ENCODE results near the gene MYOZ2.
"Not testable (repeated sequence)": the region's sequence is repeated elsewhere in the genome, so short reads cannot be mapped to it uniquely, and the experiment has no call there.

Gene MYOZ2

GRCh38 chr4:119130365-119131065 is 5.1 kb upstream of the MYOZ2 start:
- DNase-seq: no peak

GRCh38 chr4:119131164-119131563 is 4.5 kb upstream of the MYOZ2 start:
- no peak for DNase-seq

- no peak for DNase-seq
These were observed 3.3 kb upstream of the MYOZ2 start for GRCh38 chr4:119132306-119132705.

DNA sequence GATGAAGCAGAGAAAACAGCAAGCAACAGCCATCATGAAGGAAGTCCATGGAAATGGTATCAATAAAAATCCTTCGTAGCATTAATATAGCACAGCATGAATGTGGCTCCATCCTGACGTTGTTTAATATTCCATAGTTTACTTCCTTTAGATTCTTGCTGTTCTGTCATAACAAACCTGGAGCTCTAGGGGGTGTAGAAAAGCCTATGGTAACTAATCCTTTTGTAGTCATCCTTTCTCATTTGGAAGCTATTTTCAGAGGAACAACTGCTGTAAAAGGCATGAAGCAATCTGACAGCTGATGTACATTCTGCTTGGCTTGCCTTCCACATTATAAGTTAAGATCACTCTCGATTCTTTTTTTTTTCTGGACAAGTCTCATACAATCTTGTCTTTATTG is 914 bp downstream of the MYOZ2 start:
- DNase-seq: no peak

DNA sequence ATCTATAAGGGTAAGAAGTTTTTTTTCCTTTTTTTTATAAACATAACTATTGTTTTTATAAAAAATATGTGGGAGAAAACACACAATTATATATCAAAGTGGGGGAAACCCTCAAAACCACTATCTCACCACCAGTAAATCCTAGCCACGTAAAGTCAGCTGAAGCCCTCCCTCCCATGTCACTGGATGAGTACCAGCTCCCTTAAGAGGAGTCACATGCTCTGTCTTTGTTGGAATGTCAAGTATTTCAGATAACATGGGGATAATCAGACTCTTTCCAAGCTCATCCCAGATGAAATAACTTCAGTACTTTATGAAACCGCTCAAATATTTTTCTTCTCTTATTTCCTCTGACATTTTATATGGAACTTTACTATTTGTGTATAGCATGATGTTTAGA is 2.4 kb downstream of the MYOZ2 start:
- DNase-seq: no peak

DNA sequence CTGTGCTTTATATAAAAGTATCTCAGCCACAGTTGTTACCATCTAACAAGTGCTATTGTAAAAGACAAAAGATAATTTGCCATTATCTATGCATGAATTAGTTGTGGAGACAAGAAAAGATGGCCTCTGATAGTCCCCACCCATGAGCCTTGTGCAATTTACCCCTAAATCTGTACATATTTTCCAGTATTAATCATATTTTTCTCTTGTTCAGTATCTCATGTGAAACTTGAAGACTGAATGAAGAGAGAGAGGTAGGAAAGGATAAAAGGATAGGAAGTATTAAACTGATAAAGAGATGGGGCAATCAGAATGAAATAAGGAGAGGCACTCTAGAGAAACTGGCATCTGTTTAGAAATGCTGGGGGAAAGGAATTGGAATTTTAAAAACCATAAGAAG is 3.7 kb downstream of the MYOZ2 start:
- DNase-seq: no peak

DNA sequence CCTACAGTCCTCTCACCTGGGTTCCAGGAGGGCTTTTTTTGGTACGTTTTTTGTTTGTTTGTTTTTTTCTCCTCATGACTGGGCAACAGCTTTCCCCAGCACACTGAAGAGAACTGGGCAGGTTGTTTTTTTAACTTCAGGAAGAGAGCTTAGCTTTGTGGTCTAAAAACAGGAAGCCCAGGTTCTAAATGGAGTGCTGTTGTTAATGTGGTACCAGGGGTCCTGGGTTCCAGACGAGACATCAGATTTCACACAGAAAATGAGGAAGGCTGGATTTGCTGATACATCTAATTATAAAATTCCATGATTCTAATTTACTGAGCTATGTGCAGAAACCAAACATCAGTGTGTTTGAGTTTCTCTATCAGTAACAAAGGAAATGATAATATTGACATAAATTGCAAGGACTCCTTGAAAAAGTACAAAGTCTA is 4.2 kb downstream of the MYOZ2 start:
- no peak for DNase-seq

GRCh38 chr4:119141283-119141682 is 5.7 kb downstream of the MYOZ2 start:
- not testable (repeated sequence) for DNase-seq

GRCh38 chr4:119142833-119143232 is 7.2 kb downstream of the MYOZ2 start:
- no peak for DNase-seq

DNA sequence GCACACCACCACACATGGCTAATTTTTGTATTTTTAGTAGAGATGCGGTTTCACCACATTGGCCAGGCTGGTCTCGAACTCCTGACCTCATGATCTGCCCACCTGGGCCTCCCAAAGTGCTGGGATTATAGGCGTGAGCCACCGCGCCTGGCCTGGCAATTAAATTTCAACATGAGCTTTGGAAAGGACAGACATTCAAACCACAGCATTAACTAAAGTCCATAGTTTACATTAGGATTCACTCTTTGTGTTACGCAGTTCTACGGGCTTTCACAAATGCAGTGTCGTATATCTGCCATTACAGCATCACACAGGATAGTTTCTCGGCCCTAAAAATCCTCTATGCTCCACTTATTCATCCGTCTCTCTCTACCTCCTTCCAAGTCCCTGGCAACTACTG is 7.7 kb downstream of the MYOZ2 start:
- not testable (repeated sequence) for DNase-seq

DNA sequence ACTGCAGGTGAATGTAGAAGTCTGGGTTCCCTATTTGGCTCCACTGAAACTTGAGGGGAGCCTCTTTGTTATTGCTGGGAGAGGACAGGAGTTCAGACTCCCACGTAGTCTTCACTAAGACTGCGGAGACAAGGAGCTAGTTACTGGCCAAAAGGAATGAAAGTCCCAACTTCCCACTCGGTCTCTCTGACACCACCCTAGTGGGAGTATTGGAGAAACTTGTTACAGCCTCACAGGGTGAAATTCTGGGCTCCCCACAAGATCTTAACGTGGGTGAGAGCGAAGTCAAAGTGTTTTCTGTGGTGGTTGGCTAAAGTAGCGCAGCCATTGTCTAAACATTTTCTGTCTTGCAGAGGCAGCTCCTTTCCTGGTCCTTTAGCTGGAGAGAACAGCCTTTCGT is 13.5 kb downstream of the MYOZ2 start:
- no peak for DNase-seq

GRCh38 chr4:119151161-119151560 is 15.5 kb downstream of the MYOZ2 start:
- DNase-seq: no peak

DNA sequence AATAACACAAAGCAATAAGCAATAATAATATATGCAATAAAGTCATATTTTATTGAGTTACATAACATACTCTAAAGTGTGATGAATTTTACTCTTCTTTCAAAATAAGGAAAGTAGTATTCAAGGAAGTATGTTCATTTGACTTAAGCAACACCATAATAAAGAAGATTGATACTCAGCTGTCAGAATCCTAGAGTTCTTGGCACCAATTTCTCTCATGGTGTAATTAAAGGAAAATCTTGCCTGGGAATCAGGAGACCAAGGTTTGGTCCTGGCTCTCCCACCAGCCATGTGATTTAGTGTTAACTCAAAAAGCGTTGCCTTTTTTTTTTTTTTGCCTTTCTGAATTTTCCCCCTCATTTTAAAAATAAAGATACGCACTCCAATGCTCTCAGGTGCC is 17.1 kb downstream of the MYOZ2 start:
- no peak for DNase-seq

DNA sequence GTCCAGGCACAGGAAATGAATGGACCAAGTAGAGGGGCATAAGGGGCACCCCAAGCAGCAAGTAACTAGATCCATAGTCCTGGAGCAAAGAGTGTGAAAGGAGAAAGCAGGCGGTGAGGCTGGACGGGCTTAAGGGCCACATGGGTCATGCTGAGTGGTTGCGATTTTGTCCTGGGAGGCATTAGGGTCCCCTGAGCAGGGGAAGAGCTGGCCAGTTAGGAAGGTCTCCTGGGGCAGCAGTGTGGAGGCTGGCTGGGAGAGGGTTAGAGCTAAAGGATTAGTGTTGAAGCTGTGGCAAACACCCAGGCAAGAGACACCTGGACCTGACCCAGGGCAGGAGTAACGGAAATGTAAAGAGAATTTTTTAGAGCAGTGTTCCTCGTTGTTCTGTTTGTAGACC is 26.5 kb downstream of the MYOZ2 start:
- DNase-seq: no peak

DNA sequence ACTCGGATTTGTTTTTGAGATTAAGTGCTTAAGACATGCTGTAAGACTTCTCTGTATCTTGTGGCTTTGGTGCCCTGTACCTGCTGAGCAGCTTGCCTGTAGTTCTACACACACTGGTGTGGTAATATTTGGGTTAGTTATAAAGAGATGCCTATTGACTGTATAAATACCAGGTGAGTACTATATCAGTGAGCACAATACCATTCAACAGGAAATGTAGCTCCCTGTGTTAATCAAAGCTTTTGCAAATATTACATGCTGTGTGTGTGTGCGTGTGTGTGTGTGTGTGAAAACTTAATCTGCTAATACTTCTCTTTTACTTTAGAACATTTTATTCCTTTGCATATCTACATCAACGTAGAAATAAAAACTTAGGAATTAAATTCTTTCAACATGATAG is 30.1 kb downstream of the MYOZ2 start:
- DNase-seq: no peak

DNA sequence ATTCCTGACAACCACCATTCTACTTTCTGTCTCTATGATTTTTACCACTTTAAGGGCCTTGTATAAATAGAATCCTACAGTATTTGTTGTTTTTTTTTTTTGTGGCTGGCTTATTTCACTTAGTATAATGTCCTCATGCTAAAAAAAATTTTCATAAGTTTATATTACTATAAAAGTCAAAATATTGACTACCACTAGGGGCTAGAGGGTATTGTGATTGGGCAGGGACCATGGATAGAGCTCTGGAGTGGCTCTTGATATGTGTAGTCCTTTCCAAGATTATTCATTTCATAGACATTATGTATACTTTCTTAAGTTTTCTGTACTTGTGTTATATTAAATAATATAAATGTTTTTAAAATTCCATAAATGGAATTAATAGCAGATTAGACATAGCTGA is 34.6 kb downstream of the MYOZ2 start:
- no peak for DNase-seq

DNA sequence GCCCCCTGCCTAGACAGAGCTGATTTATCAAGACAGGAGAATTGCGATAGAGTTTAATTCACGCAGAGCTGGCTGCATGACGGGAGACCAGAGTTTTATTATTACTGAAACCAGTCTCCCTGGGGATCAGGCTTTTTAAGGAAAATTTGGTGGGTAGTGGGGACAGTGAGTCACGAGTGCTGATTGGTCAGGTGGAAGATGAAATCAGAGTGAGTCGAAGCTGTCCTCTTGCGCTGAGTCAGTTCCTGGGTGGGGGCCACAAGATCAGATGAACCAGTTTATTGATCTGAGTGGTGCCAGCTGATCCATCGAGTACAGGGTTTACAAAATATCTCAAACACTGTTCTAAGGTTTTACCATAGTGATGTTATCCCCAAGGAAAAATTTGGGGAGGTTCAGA is 36.6 kb downstream of the MYOZ2 start:
- DNase-seq: no peak

DNA sequence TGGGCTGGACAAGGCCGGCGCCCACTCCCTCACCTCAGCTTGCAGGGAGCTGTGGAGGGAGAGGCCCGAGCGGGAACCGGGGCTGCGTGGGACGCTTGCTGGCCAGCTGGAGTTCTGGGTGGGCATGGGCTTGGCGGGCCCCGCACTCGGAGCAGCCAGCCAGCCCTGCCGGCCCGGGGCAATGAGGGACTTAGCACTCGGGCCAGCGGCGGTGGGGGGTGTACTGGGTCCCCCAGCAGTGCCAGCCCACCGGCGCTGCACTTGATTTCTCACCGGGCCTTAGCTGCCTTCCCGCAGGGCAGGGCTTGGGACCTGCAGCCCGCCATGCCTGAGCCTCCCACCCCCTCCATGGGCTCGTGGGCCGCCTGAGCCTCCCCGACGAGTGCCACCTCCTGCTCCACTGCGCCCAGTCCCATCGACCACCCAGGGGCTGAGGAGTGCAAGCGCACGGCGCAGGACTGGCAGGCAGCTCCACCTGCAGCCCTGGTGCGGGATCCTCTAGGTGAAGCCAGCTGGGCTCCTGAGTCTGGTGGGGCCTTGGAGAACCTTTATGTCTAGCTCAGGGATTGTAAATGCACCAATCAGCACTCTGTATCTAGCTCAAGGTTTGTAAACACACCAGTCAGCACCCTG is 38.2 kb downstream of the MYOZ2 start:
- not testable (repeated sequence) for DNase-seq

DNA sequence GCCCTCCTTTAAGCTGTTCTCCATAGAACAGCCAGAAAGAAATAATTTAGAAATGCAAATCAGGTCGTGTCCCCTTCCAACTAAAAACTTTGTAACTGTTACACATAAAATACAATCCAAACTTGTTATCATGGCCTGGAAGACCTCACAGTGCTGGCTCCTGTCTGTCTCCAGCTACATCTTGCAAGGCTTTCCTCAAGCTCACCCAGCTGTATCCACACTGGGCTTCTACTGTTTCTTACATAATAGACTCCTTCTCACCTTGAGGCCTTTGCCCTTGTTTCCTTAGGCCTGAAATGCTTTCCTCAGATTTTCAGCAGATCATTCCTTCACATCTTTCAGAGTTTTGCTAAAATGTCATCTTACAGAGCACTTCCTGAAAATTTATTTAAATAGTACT is 43.4 kb downstream of the MYOZ2 start:
- no peak for DNase-seq

DNA sequence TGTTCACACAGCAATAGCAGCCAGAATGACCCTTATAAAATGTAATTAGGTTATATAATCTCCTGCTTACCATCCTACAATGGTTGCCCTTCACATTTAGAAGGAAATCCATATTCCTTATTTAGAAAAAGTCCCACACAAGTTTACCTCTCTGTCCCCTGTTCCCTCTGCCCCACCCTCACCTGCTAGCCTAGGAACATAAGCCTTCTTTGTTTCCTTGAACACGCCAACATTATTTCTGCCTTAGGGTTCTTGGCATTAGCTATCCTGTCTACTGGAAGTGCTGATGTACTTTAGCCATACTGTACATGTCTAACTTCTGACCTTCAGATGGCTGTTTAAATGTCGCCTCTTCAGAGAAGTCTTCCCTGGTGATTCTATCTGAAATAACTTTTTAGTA is 48.5 kb downstream of the MYOZ2 start:
- DNase-seq: no peak

GRCh38 chr4:119189638-119190037 is 54.0 kb downstream of the MYOZ2 start:
- no peak for DNase-seq

DNA sequence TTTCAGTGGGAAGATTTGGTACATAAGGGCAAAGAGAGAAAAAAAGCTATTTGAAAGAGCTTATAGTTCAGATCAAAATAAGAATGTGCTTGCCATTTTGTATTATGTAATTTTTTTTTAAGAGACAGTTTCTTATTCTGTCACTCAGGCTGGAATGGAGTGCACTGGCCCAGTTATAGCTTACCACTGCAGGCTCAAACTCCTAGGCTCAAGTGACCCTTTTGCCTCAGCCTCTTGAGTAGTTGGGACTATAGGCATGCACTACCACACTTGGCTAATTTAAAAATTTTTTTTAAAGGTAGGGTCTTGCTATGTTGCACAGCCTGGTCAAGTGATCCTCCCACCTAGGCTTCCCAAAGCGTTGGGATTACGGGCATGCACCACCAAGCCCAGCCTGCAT is 54.7 kb downstream of the MYOZ2 start:
- no peak for DNase-seq

- DNase-seq: no peak
These were observed 55.9 kb downstream of the MYOZ2 start for GRCh38 chr4:119191505-119191904.

DNA sequence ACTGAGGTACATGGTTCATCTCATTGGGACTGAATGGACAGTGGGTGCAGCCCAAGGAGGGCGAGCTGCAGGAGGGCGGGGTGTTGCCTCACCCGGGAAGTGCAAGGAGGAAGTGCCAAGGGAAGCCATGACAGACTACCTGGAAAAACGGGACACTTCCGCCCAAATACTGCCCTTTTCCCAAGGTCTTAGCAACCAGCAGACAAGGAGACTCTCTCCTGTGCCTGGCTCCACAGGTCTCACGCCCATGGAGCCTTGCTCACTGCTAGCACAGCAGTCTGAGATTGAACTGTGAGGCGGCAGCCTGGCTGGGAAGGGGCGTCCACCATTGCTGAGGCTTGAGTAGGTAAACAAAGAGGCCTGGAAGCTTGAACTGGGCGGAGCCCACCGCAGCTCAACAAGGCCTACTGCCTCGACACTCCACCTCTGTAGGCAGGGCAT is 62.2 kb downstream of the MYOZ2 start:
- no peak for DNase-seq

GRCh38 chr4:119204916-119205315 is 69.3 kb downstream of the MYOZ2 start:
- no peak for DNase-seq
